ENCODE data around the gene KANSL3.

DNA sequence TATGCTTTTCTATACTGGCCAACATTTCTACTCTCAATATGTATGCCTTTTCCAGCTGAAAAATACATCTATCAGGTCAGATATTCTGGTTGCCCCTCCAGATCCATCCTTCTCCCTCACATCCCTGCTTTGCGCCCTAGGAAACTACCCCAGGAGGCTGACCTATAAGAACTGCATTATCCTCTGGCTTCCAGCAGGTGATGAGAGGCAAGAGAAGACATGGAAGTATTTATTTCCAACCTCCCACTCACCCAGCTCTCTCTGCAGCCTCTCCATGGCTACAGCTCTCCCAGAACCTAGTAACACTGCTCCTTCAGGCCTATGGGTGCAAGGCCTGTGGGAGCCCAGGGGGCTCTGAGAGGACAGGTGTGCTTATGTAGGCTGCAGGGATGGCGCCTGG is 58.7 kb downstream of the KANSL3 start:
- TF ChIP-seq, protein P1, sequence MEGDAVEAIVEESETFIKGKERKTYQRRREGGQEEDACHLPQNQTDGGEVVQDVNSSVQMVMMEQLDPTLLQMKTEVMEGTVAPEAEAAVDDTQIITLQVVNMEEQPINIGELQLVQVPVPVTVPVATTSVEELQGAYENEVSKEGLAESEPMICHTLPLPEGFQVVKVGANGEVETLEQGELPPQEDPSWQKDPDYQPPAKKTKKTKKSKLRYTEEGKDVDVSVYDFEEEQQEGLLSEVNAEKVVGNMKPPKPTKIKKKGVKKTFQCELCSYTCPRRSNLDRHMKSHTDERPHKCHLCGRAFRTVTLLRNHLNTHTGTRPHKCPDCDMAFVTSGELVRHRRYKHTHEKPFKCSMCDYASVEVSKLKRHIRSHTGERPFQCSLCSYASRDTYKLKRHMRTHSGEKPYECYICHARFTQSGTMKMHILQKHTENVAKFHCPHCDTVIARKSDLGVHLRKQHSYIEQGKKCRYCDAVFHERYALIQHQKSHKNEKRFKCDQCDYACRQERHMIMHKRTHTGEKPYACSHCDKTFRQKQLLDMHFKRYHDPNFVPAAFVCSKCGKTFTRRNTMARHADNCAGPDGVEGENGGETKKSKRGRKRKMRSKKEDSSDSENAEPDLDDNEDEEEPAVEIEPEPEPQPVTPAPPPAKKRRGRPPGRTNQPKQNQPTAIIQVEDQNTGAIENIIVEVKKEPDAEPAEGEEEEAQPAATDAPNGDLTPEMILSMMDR (conservative IDR thresholded peaks at IDR 0.05): no peak
- TF ChIP-seq ZFX (IDR thresholded peaks at IDR 0.05): no peak
